GM19372 (cell line): ENCODE results near the gene CHST14.

Experiments
- ATAC-seq: cut with Tn5 transposase; IDR thresholded peaks from one replicate; pipeline ENCODE4 v1.9.1; 2021; ENCODE audit warnings: mild to moderate bottlenecking, low read depth, moderate library complexity; ENCODE audit not compliant: unreplicated experiment

The CHST14 gene

DNA sequence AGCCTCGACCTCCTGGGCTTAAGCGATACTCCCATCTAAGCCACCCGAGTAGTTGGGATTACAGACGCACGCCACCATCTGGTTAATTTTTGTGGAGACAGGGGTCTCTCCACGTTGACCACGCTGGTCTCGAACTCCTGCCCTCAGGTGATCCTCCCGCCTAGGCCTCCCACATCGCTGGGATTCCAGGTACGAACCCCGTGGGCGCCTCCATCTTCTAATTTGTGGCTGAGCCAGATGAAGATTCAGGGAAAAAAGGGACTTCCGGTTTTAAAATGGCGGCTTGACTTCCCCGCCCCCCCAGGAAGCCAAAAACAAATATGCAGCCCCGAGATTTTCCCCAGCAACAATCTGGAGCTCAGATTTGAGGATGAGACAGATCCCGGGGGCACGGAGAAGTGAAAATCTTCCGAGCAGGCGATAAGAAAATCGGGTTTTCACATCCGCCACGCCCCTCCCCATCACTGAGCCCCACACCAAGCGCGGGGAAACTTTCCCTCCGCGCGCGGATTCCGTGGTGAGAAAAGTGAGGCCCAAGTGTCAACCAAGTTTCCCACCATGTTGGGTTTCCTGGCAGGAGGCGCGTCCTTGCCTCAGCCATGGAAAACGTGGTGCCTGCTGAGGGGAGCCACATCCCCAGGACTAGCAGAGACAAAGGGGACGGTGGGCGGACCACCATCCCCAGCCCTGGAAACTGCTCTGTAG is 15.4 kb downstream of the CHST14 start:
- no peak for ATAC-seq

- ATAC-seq: no peak
Measured at GRCh38 chr15:40487816-40488682, 17.3 kb downstream of the CHST14 start.

DNA sequence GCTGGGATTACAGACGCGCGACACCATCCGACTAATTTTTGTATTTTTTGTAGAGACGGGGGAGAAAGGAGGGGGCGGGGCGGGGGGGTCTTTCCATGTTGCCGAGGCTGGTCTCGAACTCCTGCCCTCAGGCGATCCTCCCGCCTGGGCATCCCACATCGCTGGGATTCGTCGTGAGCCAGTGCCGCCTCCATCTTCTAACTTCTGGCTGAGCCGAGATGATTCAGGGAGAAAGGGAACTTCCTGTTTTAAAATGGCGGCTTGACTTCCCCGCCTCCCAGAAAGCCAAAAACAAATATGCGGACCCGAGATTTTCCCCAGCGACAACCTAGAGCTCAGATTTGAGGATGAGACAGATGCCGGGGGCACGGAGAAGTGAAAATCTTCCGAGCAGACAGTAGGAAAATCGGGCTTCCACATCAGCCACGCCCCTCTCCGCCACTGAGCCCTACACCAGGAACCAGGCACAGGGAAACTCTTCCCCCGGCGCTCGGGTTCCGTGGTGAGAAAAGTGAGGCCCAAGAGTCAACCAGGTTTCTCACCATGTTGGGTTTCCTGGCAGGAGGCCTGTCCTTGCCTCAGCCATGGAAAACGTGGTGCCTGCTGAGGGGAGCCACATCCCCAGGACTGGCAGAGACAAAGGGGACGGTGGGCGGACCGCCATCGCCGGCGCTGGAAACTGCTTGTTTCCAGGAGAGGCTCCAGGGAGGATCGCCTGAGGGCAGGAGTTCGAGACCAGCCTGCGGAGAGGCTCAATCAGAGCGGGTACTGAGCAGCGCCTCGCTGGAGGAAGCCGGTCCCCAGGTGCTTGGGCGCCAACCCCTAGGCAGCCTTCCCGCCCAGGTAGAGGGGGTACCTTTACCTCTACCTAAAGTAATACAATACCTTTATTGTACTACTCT is 18.7 kb downstream of the CHST14 start:
- no peak for ATAC-seq

- no peak for ATAC-seq
Measured at GRCh38 chr15:40493089-40493840, 22.5 kb downstream of the CHST14 start.

DNA sequence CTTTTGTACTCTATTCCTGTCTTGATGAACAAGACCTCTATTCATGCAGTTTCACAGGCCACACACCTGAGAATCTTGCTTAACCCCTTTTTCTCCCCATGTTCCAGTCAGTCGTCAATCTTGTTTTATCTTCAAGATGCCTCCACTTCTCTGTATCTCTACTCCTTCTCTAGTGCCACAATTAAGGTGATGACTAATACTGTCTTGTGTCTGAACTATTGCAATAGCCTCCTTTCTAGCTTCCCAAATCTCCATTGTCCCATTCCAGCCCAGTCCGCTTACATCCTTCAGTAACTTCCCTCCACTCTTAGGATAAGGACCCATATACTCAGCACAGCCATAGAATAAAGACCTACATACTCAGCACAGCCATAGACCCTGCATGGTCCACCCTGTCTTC is 24.7 kb downstream of the CHST14 start:
- no peak for ATAC-seq

GRCh38 chr15:40498418-40498817 is 27.6 kb downstream of the CHST14 start:
- ATAC-seq: no peak

GRCh38 chr15:40498891-40499290 is 28.1 kb downstream of the CHST14 start:
- no peak for ATAC-seq

DNA sequence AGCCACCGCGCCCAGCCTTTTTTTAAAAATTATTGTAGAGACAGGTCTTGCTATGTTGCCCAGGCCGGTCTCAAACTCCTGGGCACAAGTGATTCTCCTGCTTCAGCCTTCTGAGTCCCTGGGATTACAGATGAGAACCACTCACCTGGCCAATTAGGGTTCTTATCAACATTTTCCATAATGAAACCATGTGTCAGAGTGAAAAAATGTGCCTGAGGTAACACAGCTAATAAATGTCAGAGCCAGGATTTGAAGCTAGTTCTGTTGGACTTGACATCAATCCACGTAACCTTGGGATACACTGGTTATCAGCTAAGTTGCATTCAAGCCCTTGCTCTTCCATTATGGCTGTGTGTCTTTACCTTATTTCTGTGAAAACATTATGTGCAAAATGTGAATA is 29.1 kb downstream of the CHST14 start:
- ATAC-seq: no peak

DNA sequence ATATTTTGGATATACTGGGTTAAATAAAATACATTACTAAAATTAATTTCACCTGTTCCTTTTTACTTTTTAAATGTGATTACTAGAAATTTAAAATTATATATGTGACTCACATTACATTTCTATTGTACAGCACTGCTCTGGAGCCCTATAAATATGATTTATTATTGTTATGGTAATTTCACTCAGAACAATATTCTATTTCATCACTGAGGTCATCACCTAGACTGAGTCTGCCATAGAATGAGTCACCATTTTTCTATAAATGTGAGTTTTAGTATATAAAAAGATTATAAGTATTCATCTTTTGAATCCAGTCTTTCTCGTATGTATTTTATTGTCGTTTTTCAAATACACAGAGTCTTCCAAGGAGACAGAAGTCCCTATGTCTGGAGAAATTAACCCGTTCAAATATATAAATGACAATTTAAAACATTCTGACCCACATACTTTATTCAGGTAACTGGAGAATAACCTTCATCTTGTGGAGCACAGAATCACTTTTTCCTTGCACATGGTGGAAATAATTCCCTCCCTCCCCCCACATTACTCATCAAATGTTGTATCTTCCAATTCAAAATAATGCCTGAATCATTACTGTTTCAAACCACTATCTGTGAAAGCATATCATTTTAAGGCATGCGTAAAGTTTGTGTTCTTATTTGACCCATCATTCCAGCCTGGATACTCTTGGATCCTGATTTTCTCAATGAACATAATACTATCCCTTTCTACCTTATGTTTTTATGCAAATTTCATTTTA is 30.0 kb downstream of the CHST14 start:
- no peak for ATAC-seq

GRCh38 chr15:40501487-40501886 is 30.7 kb downstream of the CHST14 start:
- no peak for ATAC-seq

GRCh38 chr15:40506964-40507571 is 36.3 kb downstream of the CHST14 start:
- ATAC-seq: no peak

DNA sequence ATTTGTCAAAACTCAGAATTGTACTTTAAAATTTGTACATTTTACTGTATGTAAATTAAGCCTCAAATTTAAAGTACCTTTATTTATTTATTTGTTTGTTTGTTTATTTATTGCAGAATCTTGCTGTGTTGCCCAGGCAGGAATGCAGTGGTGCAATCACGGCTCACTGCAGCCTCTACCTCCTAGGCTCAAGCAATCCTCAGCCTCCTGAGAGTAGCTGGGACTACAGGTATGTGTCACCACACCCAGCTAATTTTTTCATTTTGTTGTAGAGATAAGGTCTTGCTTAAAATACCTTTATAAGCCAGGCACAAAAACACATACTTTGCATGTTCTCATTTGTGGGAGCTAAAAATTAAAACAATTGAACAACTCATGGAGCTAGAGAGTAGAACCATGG is 37.4 kb downstream of the CHST14 start:
- ATAC-seq: no peak

DNA sequence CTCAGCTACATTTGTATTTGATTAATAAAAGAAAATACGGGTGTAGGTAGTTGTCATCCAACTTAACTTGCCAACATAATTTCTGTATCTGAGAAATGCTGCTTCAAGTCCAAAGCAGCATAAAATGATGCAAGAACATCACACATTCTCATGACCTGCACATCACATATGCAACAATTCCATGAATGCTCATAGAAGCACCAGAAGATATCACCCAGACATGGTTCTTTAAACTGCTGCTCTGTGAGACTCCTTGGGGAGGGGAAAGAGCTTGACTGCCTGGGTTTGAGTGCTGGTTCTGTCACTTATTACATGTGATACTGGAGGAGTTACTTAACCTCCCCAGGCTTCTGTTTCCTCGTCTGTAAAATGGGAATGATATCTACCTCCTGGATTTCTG is 39.4 kb downstream of the CHST14 start:
- no peak for ATAC-seq

GRCh38 chr15:40511093-40511471 is 40.3 kb downstream of the CHST14 start:
- ATAC-seq: peak; percentile 43

- ATAC-seq: peak; percentile 51
Measured at GRCh38 chr15:40511472-40512133, 40.8 kb downstream of the CHST14 start.

DNA sequence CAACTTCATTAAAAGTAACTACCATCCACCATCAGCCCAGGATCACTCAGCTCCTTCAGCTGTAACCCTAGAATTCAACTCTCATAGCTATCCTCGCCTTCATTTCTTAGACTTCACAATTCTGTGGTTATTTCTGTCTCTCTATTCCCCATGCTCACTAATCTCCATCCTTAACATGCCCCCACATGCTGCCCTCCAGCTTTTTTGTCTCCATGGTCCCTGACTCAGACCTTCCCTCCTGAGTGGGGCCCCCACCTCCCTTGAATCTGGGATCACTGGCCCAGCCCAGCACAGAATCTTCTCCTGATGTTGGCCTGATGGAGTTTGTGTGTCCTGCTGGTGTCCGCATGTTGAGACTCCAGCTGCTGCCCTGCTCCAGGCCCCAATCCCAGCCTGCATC is 41.7 kb downstream of the CHST14 start:
- no peak for ATAC-seq

DNA sequence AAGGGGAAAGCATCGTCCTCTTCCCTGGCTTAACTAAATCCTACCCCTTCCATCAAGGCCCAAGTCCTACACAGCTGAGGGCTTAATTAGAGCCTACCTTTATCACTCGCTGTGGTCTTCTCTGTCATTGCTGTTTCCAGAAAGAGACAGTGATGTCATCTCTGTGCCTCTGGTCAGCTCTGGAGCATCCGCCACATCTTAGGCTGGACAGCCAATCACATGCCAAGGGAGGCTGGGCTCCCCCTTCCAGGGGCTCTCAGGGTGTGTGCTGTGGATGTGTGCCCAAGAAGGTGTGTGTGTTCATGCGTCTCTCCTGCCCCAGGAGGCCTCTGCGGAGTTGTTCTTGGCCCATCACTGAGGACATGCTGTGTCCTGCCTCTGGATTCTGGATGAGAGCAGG is 42.8 kb downstream of the CHST14 start:
- ATAC-seq: no peak

- ATAC-seq: no peak
Measured at GRCh38 chr15:40516322-40516721, 45.5 kb downstream of the CHST14 start.
